ENCODE results near the gene ACO1. TPM values are rescaled to one million over a fixed set of nuclear protein-coding genes. Genes with fewer than 3 reads are reported as not detected.

The ACO1 gene
- total RNA-seq, 1 donor from 2014 or later = 19.4 TPM

- Histone ChIP-seq H3K4me1 (ENCODE audit: insufficient read depth, low read length) (peaks cover 9% of the 10 kb centered on the region), H3K27ac (ENCODE audit: low read depth, low read length) (no peak overlapping the region), H2AFZ (ENCODE audit: low read depth, low read length) (no peak overlapping the region), H4K20me1 (ENCODE audit: insufficient read depth, low read length) (no peaks in the 10 kb centered on the region), H3K9ac (ENCODE audit: low read length) (no peak overlapping the region), H3K4me2 (ENCODE audit: low read length) (no peak overlapping the region), H3K79me2 (ENCODE audit: insufficient read depth, low read length) (no peaks in the 10 kb centered on the region), H3K9me3 (ENCODE audit: insufficient read depth, low read depth, low read length) (no peaks in the 10 kb centered on the region), H3K4me3 (ENCODE audit: insufficient read depth, low read depth, low read length) (no peak overlapping the region), H3K27me3 (ENCODE audit: insufficient read depth, low read length) (no peaks in the 10 kb centered on the region), H3K36me3 (ENCODE audit: insufficient read depth, low read length) (peaks cover 35% of the 10 kb centered on the region)
- no peak for FAIRE-seq
- H3K4me3 Mint-ChIP-seq (ENCODE audit: unreplicated experiment) = no peak overlapping the region
- no peak for TF ChIP-seq CTCF (IDR thresholded peaks at IDR 0.05; ENCODE audit: insufficient read depth, low read depth, low read length)
- no peak for TF ChIP-seq EZH2 (IDR thresholded peaks at IDR 0.05; ENCODE audit: insufficient read depth, low read length)
- H3K27ac Mint-ChIP-seq (ENCODE audit: unreplicated experiment) = no peak overlapping the region
- H3K36me3 Mint-ChIP-seq (ENCODE audit: low read depth, unreplicated experiment) = peaks cover 36% of the 10 kb centered on the region
- DNase-seq (ENCODE audit: low read depth) = no peak
- H3K9me3 Mint-ChIP-seq (ENCODE audit: unreplicated experiment) = no peaks in the 10 kb centered on the region
- peaks cover 31% of the 10 kb centered on the region for H3K4me1 Mint-ChIP-seq (ENCODE audit: low read depth, unreplicated experiment)
- H3K27me3 Mint-ChIP-seq (ENCODE audit: low read depth, unreplicated experiment) = no peaks in the 10 kb centered on the region
Observed at GRCh38 chr9:32455738-32456137, 71.3 kb downstream of the ACO1 start.

- Mint-ChIP-seq H3K4me1 (ENCODE audit: low read depth, unreplicated experiment) (peaks cover 26% of the 10 kb centered on the region), H3K36me3 (ENCODE audit: low read depth, unreplicated experiment) (peaks cover 35% of the 10 kb centered on the region), H3K27ac (ENCODE audit: unreplicated experiment) (no peak overlapping the region), H3K4me3 (ENCODE audit: unreplicated experiment) (no peak overlapping the region), H3K9me3 (ENCODE audit: unreplicated experiment) (no peaks in the 10 kb centered on the region), H3K27me3 (ENCODE audit: low read depth, unreplicated experiment) (no peaks in the 10 kb centered on the region)
- H4K20me1 ChIP-seq (ENCODE audit: insufficient read depth, low read length) = no peaks in the 10 kb centered on the region
- no peaks in the 10 kb centered on the region for H3K9me3 ChIP-seq (ENCODE audit: insufficient read depth, low read depth, low read length)
- FAIRE-seq (peak; percentile 29), DNase-seq (ENCODE audit: low read depth) (peak; percentile 47)
- H3K27ac ChIP-seq (ENCODE audit: low read depth, low read length) = no peak overlapping the region
- no peak overlapping the region for H3K4me3 ChIP-seq (ENCODE audit: insufficient read depth, low read depth, low read length)
- TF ChIP-seq CTCF (IDR thresholded peaks at IDR 0.05; ENCODE audit: insufficient read depth, low read depth, low read length) (no peak), EZH2 (IDR thresholded peaks at IDR 0.05; ENCODE audit: insufficient read depth, low read length) (no peak)
- H3K36me3 ChIP-seq (ENCODE audit: insufficient read depth, low read length) = peaks cover 32% of the 10 kb centered on the region
- no peak overlapping the region for H3K9ac ChIP-seq (ENCODE audit: low read length)
- no peak overlapping the region for H3K4me2 ChIP-seq (ENCODE audit: low read length)
- no peak overlapping the region for H2AFZ ChIP-seq (ENCODE audit: low read depth, low read length)
- H3K79me2 ChIP-seq (ENCODE audit: insufficient read depth, low read length) = no peaks in the 10 kb centered on the region
- H3K27me3 ChIP-seq (ENCODE audit: insufficient read depth, low read length) = no peaks in the 10 kb centered on the region
- peaks cover 9% of the 10 kb centered on the region for H3K4me1 ChIP-seq (ENCODE audit: insufficient read depth, low read length)
Observed at GRCh38 chr9:32456564-32456963, 72.1 kb downstream of the ACO1 start.

GRCh38 chr9:32463500-32464293 is 79.3 kb downstream of the ACO1 start:
- Mint-ChIP-seq H3K27ac (ENCODE audit: unreplicated experiment) (peak overlapping the region; percentile 26), H3K27me3 (ENCODE audit: low read depth, unreplicated experiment) (no peaks in the 10 kb centered on the region), H3K4me3 (ENCODE audit: unreplicated experiment) (no peak overlapping the region), H3K9me3 (ENCODE audit: unreplicated experiment) (no peaks in the 10 kb centered on the region), H3K4me1 (ENCODE audit: low read depth, unreplicated experiment) (peaks cover 13% of the 10 kb centered on the region), H3K36me3 (ENCODE audit: low read depth, unreplicated experiment) (peaks cover 37% of the 10 kb centered on the region)
- H3K79me2 ChIP-seq (ENCODE audit: insufficient read depth, low read length) = no peaks in the 10 kb centered on the region
- no peak overlapping the region for H3K27ac ChIP-seq (ENCODE audit: low read depth, low read length)
- DNase-seq (ENCODE audit: low read depth) (no peak), FAIRE-seq (no peak)
- H3K36me3 ChIP-seq (ENCODE audit: insufficient read depth, low read length) = peaks cover 4% of the 10 kb centered on the region
- H3K27me3 ChIP-seq (ENCODE audit: insufficient read depth, low read length) = no peaks in the 10 kb centered on the region
- H3K9me3 ChIP-seq (ENCODE audit: insufficient read depth, low read depth, low read length) = no peaks in the 10 kb centered on the region
- H3K4me1 ChIP-seq (ENCODE audit: insufficient read depth, low read length) = no peaks in the 10 kb centered on the region
- no peak overlapping the region for H2AFZ ChIP-seq (ENCODE audit: low read depth, low read length)
- TF ChIP-seq EZH2 (IDR thresholded peaks at IDR 0.05; ENCODE audit: insufficient read depth, low read length) = no peak
- TF ChIP-seq CTCF (IDR thresholded peaks at IDR 0.05; ENCODE audit: insufficient read depth, low read depth, low read length) = no peak
- no peak overlapping the region for H3K4me2 ChIP-seq (ENCODE audit: low read length)
- no peak overlapping the region for H3K4me3 ChIP-seq (ENCODE audit: insufficient read depth, low read depth, low read length)
- H3K9ac ChIP-seq (ENCODE audit: low read length) = no peak overlapping the region
- H4K20me1 ChIP-seq (ENCODE audit: insufficient read depth, low read length) = no peaks in the 10 kb centered on the region

Data from astrocyte (in vitro differentiated cells and primary cell).